GM18508 (cell line): ENCODE data around the gene SPACDR.

Source experiments
- ATAC-seq: cut with Tn5 transposase; IDR thresholded peaks from one replicate; pipeline ENCODE4 v1.9.1; 2021; ENCODE audit warnings: moderate number of reproducible peaks; ENCODE audit not compliant: insufficient read depth, unreplicated experiment

Gene SPACDR

GRCh38 chr7:100423315-100423714, 40.7 kb downstream of the SPACDR start:
- ATAC-seq, result no peak

GRCh38 chr7:100419660-100420226, 44.3 kb downstream of the SPACDR start:
- no peak for ATAC-seq

- ATAC-seq, result no peak
These were observed 45.0 kb downstream of the SPACDR start for GRCh38 chr7:100418930-100419659.

- ATAC-seq, result no peak
These were observed 48.6 kb downstream of the SPACDR start for GRCh38 chr7:100415448-100415847.

GRCh38 chr7:100413889-100414288, 50.2 kb downstream of the SPACDR start:
- ATAC-seq, result no peak

- no peak for ATAC-seq
These were observed 50.7 kb downstream of the SPACDR start for GRCh38 chr7:100413346-100413745.

GRCh38 chr7:100411101-100411500, 53.0 kb downstream of the SPACDR start:
- no peak for ATAC-seq

GRCh38 chr7:100407285-100408180, 56.5 kb downstream of the SPACDR start:
- ATAC-seq, result no peak

- no peak for ATAC-seq
These were observed 57.3 kb downstream of the SPACDR start for GRCh38 chr7:100406767-100407166.
